ENCODE measurements around the gene HOMER2. TPM values are rescaled to one million over a fixed set of nuclear protein-coding genes. Genes with fewer than 3 reads are reported as not detected.
A peak's percentile ranks its signal among the peaks of the same experiment; 100 is the strongest.
"Not testable (repeated sequence)": the region's sequence is repeated elsewhere in the genome, so short reads cannot be mapped to it uniquely, and the experiment has no call there.

Gene HOMER2
- total RNA-seq, 1 experiment from 2014 or later = 40.4 TPM

DNA sequence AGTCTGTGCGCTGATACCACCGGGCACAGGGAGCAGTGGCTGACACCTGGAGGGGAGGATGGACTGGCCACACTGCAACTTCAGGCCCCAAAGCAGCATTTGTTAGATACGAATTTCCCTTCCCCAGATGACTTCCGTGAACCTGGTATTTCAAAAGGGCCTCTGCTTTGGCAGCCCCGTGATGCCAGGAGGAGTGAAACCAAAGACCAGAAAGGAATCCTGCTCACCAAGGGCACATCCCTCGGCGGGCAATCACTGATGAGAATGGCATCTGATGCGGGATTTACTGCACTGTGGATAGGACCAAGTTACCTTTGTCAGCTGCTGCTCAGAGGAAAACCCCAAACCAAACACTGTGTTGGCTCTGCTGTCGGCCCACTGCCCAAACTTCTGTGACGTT is 77.6 kb downstream of the HOMER2 start:
- no peak for DNase-seq (ENCODE audit: low spot score)

DNA sequence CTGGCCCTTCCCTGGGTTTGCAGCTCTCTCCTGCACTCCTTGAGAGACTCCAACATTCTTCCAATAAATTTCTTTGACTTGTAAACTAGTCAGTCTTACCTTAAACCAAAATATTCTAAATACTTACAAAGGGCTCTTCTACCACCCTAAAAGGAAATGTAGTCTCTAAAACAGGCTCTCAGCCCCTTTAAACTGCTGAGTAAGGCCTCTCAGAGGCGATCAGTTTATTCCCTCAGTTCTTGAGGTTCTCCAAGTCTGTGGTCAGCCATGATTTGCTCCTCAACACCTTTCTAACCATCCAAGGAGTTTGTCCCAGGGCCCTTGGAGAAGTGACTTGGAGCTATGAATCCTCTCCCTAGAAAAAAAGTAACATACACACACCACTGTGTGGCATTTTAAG is 78.3 kb downstream of the HOMER2 start:
- in situ Hi-C loops (cut with HindIII; ENCODE audit: low sequenced_read_pairs) = no loop called here
- no peak for DNase-seq (ENCODE audit: low spot score)

More for the DNA sequence above, 77.6 kb downstream of the HOMER2 start:
- in situ Hi-C loops (cut with HindIII; ENCODE audit: low sequenced_read_pairs) = no loop called here

DNA sequence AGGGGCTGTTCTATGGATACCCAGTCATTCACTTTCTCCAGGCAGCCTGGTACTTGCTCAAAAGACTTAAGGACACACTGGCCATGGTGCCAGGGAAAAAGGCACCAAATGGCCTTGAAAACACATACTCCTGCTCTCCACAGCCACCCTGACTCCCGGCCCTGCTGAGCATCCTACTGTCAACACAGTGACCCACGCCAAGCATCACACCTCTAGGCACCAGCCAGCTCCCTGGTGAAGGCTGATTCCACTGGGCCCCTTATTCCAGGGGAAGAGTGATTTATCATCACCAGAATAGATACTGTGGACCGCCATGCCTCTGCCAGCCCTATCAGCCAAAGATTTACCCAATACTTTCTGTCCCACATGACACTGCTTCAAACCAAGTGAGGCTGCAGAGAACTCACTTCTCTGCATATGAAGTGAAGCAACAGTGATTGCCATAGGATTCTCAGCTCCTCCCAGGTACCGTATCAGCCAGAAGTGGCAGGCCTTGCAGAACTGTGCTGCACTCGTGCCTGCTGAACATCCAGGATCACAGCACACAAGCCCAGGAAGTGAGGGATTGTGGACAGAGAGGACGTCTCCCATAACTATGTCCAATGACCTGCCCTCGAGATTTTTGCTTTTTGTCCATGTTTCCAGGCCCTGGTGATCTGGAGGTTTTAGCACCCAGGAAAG is 79.4 kb downstream of the HOMER2 start:
- no peak for DNase-seq (ENCODE audit: low spot score)
- in situ Hi-C loops (cut with HindIII; ENCODE audit: low sequenced_read_pairs) = no loop called here

DNA sequence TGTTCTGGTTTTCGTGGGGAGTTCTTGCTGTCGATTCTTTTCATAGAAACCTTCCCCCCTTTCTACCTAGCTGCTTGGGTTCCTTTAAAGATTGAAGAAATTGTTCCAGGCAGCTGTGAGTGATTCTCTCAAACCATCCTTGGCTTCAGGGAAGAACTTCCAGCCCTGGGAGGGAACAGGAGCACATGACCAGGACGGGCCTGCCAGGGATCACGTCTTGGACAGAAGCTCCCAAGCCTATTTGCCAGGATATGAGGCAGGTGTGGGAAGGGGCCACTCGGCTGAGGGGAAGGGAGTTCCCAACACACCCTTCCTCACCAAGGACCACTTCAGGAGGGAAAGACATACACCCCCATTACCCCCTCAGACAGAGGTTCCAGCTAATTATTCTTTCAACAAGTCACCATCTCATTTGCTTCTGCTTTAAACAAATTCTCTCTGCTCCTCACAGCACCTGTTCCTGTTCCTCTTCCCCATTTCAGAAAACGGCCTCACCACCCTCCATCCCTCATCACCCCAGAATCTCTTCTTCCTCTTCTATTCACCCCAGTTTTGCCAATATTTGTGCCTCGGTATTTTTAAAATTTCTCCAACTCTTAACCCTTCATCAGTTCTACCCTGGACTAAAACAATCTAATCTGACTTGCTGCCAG is 80.6 kb downstream of the HOMER2 start:
- DNase-seq (ENCODE audit: low spot score) = no peak
- in situ Hi-C loops (cut with HindIII; ENCODE audit: low sequenced_read_pairs) = no loop called here

- in situ Hi-C loops (cut with HindIII; ENCODE audit: low sequenced_read_pairs) = no loop called here
- DNase-seq (ENCODE audit: low spot score) = no peak
These were observed 81.2 kb downstream of the HOMER2 start for GRCh38 chr15:82871358-82871757.

- DNase-seq (ENCODE audit: low spot score) = no peak
- in situ Hi-C loops (cut with HindIII; ENCODE audit: low sequenced_read_pairs) = no loop called here
These were observed 81.7 kb downstream of the HOMER2 start for GRCh38 chr15:82870727-82871320.

DNA sequence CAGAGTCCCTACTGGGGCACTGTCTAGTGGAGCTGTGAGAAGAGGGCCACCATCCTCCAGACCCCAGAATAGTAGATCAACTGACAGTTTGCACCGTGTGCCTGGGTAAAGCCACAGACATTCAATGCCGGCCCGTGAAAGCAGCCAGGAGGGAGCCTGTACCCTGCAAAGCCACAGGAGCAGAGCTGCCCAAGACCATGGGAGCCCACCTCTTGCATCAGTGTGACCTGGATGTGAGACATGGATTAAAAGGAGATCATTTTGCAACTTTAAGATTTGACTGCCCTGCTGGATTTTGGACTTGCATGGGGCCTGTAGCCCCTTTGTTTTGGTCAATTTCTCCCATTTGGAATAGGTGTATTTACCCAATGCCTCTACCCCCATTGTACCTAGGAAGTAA is 86.5 kb downstream of the HOMER2 start:
- DNase-seq (ENCODE audit: low spot score); in situ Hi-C loops (cut with HindIII; ENCODE audit: low sequenced_read_pairs): not testable (repeated sequence)

- DNase-seq (ENCODE audit: low spot score) = not testable (repeated sequence)
These were observed 86.9 kb downstream of the HOMER2 start for GRCh38 chr15:82865581-82865980.

DNA sequence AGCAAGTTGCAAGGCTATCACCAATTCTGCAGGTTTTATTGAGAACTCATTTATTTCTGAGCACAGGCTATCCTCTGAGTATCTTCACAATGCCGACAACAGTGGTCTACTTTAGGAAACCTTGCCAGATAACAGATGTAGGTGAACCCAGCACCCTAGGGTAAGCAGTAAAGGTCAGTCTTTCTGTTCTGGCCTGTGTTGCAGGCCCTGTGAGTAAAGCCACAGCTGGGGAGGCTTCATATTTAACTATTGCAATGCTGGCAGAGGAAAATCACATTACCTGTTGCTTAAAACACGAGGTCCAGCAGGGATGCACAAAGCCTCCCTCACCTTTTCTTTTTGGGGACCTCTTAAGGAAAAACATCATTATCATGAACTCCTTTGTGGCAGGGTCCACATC is 87.6 kb downstream of the HOMER2 start:
- DNase-seq (ENCODE audit: low spot score) = no peak
- in situ Hi-C loops (cut with HindIII; ENCODE audit: low sequenced_read_pairs) = no loop called here

More at GRCh38 chr15:82865581-82865980, 86.9 kb downstream of the HOMER2 start:
- in situ Hi-C loops (cut with HindIII; ENCODE audit: low sequenced_read_pairs) = not testable (repeated sequence)

- no peak for DNase-seq (ENCODE audit: low spot score)
- in situ Hi-C loops (cut with HindIII; ENCODE audit: low sequenced_read_pairs) = no loop called here
These were observed 89.6 kb downstream of the HOMER2 start for GRCh38 chr15:82862886-82863285.

DNA sequence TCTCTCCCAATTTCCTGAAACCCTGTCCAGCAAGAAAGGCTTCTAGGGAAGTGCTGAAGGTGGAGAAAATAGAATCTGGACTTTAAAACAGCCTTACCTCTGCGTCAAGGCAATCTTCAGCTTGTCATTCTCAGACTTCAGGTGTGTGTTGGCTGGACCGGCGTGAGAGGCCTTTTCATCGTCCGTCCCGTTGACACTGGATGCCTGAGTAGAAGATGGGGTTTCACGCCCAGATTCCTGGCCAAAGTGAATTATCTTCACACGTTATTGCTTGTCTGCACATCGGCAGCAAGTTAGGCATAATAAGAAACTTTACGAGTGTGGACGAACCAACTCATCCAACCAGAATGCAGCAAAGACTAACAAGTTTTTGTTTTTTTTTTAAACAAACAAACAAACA is 93.6 kb downstream of the HOMER2 start:
- in situ Hi-C loops (cut with HindIII; ENCODE audit: low sequenced_read_pairs) = no loop called here
- no peak for DNase-seq (ENCODE audit: low spot score)

GRCh38 chr15:82856397-82857170 is 95.9 kb downstream of the HOMER2 start:
- in situ Hi-C loops (cut with HindIII; ENCODE audit: low sequenced_read_pairs) = no loop called here
- no peak for DNase-seq (ENCODE audit: low spot score)

DNA sequence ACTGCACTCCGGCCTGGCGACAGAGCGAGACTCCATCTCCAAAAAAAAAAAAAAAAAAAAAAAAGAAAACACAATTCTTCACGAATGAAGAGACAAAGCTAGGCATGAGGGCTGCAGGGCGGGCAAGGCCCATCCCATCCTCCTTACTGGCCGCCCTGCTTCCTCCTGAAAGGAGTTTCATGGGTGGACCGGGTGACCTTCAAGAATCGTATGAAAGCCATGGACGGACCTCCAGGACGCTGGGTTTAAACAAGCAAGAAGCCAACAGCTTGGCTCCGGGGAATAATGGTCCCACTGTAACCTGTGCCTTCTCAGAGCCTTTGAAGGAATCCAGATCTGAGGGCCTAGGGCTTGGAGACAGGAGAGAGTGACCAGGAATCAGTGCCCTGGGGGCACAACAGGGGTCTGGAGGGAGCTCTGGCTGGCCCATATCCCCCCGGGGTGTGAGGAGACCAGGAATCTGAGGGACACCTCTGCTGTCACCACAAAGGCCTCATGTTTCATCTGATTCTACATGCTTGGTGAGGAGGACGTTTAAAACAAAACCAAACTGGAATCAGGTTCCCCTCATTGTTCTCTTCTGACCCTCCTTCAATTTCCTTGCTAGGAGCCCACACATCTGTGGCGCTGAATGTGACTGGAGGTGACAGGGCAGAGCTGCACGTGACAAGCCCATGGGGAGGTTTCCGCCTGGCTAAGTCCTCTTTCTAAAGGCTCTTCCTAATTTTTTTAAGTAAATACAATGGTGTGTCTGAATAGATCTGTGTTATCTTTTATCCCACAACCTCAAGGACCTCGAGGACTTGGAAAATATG is 97.0 kb downstream of the HOMER2 start:
- in situ Hi-C loops (cut with HindIII; ENCODE audit: low sequenced_read_pairs) = no loop called here
- no peak for DNase-seq (ENCODE audit: low spot score)

- no peak for DNase-seq (ENCODE audit: low spot score)
- in situ Hi-C loops (cut with HindIII; ENCODE audit: low sequenced_read_pairs) = no loop called here
These were observed 98.0 kb downstream of the HOMER2 start for GRCh38 chr15:82854554-82854953.

DNA sequence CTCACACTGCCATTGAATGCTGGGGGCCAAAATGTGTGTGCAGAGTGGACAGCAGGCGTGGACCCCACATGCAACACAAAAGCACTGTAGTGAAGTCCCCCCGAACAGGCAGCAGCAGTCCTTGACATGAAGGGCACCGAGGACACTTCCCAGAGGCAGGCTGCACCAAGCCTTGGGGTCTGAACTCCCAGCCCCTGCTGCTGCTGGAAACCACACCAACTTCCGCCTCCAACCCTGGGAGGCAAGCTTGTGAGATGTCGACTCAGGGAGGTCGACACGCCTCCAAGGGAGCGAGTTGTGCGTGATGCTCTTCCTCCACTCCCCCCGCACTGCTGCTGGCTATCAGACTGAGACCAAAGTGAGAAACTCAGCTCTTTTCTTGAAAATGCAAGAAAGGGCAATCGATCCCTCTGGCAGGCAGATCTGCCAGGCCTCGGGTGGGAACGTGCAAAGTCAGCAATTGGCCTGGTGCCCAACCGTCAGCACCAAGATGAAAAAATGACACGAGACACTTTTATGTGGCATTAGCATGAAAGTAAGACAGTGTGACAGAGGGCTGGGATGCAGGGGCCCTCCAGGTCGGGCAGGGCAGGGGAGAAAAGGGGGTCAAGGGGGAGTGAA is 99.5 kb downstream of the HOMER2 start:
- DNase-seq (ENCODE audit: low spot score) = no peak
- in situ Hi-C loops (cut with HindIII; ENCODE audit: low sequenced_read_pairs) = no loop called here

- no peak for DNase-seq (ENCODE audit: low spot score)
- in situ Hi-C loops (cut with HindIII; ENCODE audit: low sequenced_read_pairs) = no loop called here
These were observed 100.5 kb downstream of the HOMER2 start for GRCh38 chr15:82851981-82852511.

DNA sequence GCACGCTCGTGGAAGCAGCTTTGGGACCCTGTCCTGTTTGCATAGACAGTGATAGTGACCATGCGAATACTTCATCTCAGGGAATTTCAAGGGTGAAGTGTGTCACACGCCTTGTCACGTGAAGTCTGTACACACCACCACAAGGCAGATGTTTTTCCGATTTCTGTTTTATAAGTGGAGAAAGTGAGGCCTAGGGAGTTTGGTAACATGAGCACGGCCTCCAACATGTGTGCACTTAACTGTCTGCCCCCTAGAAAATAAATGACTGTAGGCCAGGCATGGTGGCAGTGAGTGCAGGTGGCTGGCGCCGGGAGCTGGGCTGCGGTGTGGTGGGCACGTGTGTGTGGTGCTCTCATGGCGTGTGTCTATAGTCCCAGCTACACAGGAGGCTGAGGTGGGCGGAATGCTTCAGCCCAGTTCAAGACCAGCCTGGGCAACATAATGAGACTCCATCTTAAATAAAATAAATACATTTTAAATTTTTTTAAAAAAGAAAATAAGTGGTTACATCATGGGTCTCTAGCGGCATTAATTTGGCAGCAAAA is 101.1 kb downstream of the HOMER2 start:
- DNase-seq (ENCODE audit: low spot score) = no peak
- in situ Hi-C loops (cut with HindIII; ENCODE audit: low sequenced_read_pairs) = no loop called here

GRCh38 chr15:82850731-82851130 is 101.8 kb downstream of the HOMER2 start:
- peak; percentile 67 for DNase-seq (ENCODE audit: low spot score)
- in situ Hi-C loops (cut with HindIII; ENCODE audit: low sequenced_read_pairs) = no loop called here

Data from G401 (cell line).